IPS-15b (cell line): ENCODE measurements around the gene LZTS3.

Source experiments
- H3K27me3 ChIP-seq: one replicate; pipeline ENCODE4 v1.6.1; 2013; ENCODE audit warnings: low read length; ENCODE audit not compliant: control insufficient read depth, insufficient read depth
- H3K36me3 ChIP-seq: one replicate; pipeline ENCODE4 v1.6.1; 2013; ENCODE audit warnings: low read length; ENCODE audit not compliant: control insufficient read depth, insufficient read depth
- H3K4me1 ChIP-seq: one replicate; pipeline ENCODE4 v1.6.1; 2013; ENCODE audit warnings: mild to moderate bottlenecking, low read length; ENCODE audit not compliant: control insufficient read depth, insufficient read depth
- H3K4me3 ChIP-seq: one replicate; pipeline ENCODE4 v1.5.1; 2013; ENCODE audit warnings: low read depth, low read length
- H3K9ac ChIP-seq: one replicate; pipeline ENCODE4 v1.6.1; 2013; ENCODE audit warnings: low read depth, mild to moderate bottlenecking, low read length
- H3K9me3 ChIP-seq: one replicate; pipeline ENCODE4 v1.6.1; 2013; ENCODE audit warnings: mild to moderate bottlenecking, low read length; ENCODE audit not compliant: control insufficient read depth, insufficient read depth

The LZTS3 gene

DNA sequence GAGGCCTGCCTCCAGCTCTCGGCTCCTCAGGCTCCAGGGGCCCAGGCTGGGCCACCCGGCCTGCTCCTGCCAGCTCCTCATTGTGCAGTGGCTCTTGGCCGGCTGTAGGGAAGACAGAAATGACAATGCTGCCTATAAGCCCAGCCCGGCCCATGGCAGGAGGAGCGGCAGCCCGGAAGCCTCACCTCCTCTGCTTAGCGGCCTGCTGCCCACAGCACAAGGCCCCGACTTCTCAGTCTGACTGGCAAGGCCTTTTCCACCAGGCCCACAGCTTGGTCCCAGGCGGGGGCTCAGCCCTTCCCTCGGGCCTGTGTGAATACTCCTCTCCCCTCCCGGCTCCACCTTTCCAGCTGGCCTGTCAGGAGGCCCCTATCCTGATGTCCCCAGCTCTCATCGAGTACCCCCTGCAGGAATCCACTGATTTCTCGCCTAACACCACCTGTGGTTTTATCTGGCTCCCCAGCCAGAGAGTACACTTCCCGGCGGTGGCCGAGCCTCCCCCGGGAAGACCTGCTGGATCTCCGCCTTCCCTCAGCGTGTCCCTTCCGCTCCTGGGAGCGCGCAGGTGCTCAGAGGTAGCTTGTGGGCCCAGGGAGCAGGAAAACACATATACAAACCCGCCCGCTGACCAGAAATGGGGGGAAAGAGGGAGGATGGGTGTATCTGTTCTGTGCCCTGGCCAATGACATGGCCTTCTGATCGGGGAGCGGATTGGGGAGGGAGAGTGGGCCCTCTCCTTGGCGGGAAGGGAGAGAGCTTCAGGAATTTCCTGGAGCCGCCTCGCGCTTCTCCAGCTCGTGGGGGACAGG lies 30.2 kb upstream of the LZTS3 start:
- Histone ChIP-seq H3K36me3 (peaks cover 15% of the 10 kb centered on the region), H3K4me1 (no peaks in the 10 kb centered on the region), H3K9me3 (no peaks in the 10 kb centered on the region), H3K27me3 (no peaks in the 10 kb centered on the region), H3K4me3 (peak overlapping the region; percentile 94), H3K9ac (peak overlapping the region; percentile 92)

DNA sequence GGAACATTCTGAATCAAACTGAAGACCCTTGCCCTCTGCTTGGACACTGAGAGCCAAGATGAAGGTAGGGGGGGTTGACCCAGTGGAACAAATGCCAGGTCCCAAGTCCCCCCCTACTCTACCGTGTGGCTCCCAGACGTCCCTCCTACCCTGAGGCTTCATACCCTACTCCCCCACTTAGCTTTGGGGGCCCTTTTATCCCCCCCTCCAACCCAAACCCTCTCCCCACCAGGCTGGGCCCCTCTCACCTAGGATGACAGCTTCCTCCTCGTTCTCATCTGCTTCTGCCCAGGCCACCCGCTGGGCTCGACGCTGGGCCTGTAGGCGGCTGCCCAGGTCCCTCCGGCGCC lies 29.6 kb upstream of the LZTS3 start:
- Histone ChIP-seq H3K9ac (no peak overlapping the region), H3K27me3 (no peaks in the 10 kb centered on the region), H3K36me3 (peaks cover 15% of the 10 kb centered on the region), H3K4me3 (peak overlapping the region; percentile 94), H3K9me3 (no peaks in the 10 kb centered on the region), H3K4me1 (no peaks in the 10 kb centered on the region)

DNA sequence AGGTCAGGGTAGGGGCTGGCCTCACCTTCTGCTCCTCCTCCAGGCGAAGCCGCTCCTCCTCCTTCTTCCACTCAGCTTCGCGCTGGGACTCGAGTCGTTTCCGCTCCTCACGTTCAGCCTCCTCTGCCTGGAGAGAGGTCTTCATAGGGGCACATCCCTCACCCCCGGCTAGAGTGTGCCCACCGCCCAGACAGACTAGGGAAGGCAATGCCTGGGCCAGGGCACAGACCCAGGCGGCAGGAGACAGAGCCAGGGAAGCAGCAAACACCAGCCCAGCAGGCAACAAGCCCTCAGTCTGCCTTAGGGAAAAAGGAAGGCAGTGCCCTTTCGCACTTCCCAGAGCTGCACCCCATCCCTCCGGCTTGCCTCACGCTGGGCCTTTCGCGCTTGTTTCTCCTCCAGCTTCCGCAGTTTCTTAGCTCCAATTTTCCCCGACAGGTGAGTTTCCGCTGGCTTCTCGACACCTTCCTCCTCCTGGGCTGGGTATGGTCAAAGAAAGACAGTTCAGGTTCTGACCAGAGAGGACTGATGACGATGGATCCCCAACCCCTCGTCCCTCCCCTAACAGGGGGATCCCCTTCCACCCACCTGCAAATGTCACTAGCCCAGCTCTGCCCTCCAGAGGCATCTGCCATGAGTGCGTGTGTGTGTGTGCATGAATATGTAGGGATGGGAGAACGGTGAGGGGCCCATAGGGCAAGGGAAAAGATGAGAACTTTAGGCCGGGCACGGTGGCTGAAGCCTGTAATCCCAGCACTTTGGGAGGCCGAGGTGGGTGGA lies 26.8 kb upstream of the LZTS3 start:
- H3K4me1 ChIP-seq = no peaks in the 10 kb centered on the region
- no peaks in the 10 kb centered on the region for H3K9me3 ChIP-seq
- peaks cover 27% of the 10 kb centered on the region for H3K36me3 ChIP-seq
- H3K27me3 ChIP-seq = no peaks in the 10 kb centered on the region
- no peak overlapping the region for H3K4me3 ChIP-seq
- H3K9ac ChIP-seq = no peak overlapping the region

DNA sequence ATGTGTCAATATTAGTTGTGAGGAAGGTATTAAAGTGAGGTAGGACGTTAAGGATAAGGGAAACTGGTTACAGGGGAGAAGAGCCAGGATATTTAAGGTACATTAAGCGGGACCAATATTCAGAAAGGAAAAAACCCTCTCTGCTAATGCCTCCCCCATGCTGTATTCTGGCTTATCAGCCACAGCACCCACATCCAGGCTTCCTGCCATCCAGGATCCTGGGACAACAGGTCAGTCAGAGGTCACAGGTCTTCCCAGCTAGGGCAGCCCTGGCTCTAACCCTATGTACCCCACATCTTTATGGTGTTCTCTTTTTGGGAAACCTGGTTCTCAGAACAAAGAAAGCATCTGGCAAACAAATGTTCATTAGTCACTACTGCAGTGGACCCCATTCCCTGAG lies 25.9 kb upstream of the LZTS3 start:
- Histone ChIP-seq H3K9ac (no peak overlapping the region), H3K4me3 (no peak overlapping the region), H3K36me3 (peaks cover 37% of the 10 kb centered on the region), H3K27me3 (no peaks in the 10 kb centered on the region), H3K4me1 (no peaks in the 10 kb centered on the region), H3K9me3 (no peaks in the 10 kb centered on the region)

DNA sequence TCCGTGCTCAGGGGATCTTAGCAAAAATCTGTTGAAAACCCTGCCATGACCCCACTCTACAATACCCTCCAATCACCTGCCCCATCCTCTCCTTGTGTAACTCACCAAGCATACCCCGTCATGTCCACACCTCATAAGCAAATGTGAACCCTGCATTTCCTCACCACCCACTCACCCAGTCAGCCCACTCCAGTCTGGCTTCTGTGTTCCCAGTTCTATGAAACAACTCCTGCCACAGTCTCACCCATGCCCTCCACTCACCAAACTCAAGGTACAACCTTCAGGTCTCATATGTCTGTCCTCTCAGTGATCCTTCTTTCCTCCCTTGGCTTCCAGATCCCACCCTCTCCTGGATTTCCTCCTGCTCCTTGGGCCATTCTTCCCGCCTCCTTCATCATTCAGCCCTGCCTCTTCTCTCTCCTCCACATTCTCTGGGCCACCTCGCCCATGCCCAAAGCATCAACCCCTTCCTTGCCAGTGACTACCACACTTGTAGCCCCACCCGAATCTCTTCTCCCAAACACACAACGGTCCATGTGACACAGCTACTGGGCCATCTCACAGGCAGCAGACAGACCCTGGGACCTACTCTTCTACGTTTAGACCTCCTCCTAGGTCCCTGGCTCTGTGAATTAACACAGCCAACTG lies 22.4 kb upstream of the LZTS3 start:
- Histone ChIP-seq H3K27me3 (no peaks in the 10 kb centered on the region), H3K9me3 (no peaks in the 10 kb centered on the region), H3K9ac (no peak overlapping the region), H3K4me1 (no peaks in the 10 kb centered on the region), H3K4me3 (no peak overlapping the region), H3K36me3 (peaks cover 57% of the 10 kb centered on the region)

DNA sequence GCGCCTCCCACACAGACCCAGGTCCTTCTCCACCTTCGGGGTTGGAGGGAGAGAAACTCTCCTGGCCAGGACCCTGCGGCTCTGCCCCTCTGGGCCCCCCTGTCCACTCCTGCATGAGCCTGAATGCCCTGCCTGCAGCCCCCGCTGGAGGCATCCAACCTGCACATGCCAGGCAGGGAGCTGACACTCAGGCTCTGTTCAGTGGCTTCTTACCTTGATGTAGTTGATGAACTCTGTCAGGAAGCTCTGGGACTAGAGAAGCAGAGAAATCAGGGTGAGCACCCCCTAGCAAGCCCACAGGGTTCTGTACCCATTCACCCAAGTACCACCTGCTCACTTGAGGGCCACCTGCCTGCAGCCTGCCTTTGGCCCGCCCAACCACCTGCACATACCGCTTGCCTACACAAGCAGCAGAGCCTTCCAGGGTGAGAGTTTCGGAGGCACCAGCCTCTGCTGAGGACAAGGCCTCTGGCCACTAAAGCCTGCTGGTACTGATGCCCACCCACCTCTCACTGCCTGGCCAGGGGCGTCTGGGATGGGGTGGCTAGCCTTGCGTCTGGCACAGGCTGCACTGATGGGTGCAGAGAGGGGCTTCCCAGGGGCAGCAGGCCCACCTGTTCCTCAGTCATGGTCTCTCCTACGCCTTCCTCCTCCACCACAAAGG lies 21.4 kb upstream of the LZTS3 start:
- no peaks in the 10 kb centered on the region for H3K4me1 ChIP-seq
- H3K9ac ChIP-seq = no peak overlapping the region
- peaks cover 54% of the 10 kb centered on the region for H3K36me3 ChIP-seq
- H3K27me3 ChIP-seq = no peaks in the 10 kb centered on the region
- no peak overlapping the region for H3K4me3 ChIP-seq
- no peaks in the 10 kb centered on the region for H3K9me3 ChIP-seq

DNA sequence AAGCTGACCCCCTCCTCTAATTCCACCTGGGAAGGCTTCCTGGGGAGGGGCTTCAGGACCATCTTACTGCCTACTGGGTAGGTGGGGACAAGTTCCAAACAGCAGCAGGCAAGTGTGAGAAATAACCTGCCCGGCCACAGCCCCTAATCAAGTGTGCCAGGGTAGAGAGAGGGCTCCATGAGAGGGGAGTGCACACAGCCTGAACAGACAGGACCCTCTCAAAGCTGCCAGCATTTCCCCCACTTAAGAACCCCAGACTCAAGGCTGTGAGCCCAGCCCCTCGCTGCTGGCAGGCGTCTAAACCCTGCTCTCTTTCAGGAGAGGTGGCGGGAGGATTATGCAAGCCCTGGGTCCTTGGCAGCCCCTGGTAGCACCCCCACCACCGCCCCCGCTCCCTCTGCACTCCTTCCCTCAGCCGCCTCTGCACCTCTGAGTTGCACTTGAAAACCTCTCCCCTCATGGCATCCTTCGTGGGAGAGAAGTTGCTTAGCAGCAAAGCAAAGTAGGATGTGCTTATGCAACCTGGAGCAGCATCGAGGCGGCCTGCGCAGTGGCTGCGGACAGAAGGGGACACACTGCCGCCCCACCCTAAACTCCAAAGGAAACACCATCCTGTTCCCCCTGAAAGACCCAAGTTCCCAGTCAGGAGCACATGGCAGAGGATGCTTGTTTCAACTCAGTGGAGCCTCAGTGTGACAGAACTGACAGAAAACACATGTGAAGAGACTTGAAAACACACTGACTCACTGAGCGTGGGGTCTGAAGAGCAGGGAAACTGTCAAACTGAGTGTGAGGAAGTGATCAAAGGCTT lies 20.7 kb upstream of the LZTS3 start:
- peaks cover 48% of the 10 kb centered on the region for H3K36me3 ChIP-seq
- H3K4me3 ChIP-seq = no peak overlapping the region
- H3K9me3 ChIP-seq = no peaks in the 10 kb centered on the region
- peaks cover 2% of the 10 kb centered on the region for H3K4me1 ChIP-seq
- no peaks in the 10 kb centered on the region for H3K27me3 ChIP-seq
- H3K9ac ChIP-seq = no peak overlapping the region

DNA sequence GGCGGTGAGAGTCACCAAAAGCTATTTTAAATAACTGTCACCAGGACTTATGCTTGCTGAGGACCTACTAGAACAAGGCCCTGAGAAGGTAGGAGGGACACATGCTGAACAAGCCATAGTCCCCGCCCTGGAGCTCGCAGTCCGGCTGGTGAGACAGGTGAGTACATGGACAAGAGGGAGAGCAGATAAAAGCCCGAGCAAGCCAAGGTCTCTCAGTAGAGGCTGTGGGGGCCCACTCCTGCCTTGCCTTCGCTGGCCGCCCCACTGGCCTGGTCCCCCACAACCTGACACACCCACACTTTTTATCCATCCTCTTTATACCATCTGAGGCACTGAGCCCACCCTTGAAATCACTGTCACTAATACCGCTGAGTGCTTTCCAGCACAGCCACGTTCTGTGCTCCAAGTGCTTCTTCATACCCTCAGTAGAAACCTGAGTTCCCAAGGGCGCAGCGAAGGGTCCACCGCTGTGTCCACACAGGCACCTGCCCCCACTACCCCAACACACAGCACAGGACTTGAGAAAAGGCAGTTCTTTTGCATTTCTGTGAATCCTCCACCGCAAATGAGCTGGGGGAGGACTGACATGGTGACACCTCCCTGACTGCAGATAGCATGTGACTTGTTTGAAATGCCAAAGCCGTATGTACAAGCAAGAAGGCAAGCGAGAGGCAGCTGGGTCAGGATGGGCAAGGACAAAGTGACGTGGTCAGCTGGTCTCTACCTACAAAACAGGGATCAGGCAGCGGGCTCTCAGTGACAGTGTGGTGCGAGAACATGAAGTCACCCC lies 19.1 kb upstream of the LZTS3 start:
- peaks cover 2% of the 10 kb centered on the region for H3K4me1 ChIP-seq
- no peak overlapping the region for H3K4me3 ChIP-seq
- no peaks in the 10 kb centered on the region for H3K9me3 ChIP-seq
- H3K9ac ChIP-seq = no peak overlapping the region
- peaks cover 45% of the 10 kb centered on the region for H3K36me3 ChIP-seq
- no peaks in the 10 kb centered on the region for H3K27me3 ChIP-seq

DNA sequence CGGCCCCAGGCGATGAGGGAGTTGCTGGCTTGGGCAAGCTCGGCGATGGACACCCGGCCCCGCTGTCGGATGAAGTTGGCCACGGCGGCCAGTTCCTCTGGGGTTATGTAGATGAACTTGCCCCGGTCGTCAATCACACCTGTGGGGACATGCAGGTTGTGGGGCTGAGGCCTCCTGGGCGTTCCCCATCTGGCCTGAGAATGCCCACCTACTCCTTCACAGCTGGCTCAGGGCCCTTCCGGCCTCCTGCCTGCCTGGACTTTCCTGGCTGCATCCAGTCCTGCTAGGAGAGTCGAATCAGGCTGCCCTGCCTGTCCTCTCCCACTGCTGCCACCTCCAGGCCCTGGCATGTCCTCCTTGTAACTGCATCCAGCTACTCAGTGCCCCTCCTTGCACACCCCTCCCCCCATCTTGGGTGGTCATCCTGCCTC lies 17.3 kb upstream of the LZTS3 start:
- peaks cover 38% of the 10 kb centered on the region for H3K36me3 ChIP-seq
- peaks cover 2% of the 10 kb centered on the region for H3K4me1 ChIP-seq
- H3K27me3 ChIP-seq = no peaks in the 10 kb centered on the region
- no peak overlapping the region for H3K4me3 ChIP-seq
- H3K9ac ChIP-seq = no peak overlapping the region
- no peaks in the 10 kb centered on the region for H3K9me3 ChIP-seq

DNA sequence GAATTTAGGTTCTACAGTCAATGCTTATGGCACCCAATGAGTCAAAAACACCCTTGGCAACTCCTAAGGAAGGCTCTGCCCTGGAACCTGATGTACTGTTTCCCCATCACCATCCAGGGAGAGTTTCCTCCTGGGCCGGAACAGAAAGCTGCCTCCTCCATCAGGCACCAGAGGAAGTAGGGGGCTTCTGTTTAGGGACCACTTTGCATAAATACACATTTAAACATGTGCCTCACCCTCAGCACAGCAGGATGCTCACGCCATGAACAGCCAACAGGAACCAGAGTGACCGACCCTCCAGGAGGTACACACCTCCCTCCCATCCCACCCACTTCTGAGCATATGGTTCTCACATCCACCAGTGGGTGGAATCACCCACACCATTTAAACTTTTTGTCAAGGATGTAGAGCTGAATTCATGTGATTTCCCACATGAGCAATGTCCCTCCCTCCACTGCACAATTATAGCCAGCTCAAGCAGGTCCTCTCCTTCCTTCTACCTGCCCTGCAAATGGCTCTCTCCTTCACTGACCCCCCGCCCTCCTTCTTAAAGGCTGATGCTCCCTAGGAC lies 16.3 kb upstream of the LZTS3 start:
- Histone ChIP-seq H3K9me3 (no peaks in the 10 kb centered on the region), H3K4me3 (no peak overlapping the region), H3K9ac (no peak overlapping the region), H3K36me3 (peaks cover 28% of the 10 kb centered on the region), H3K4me1 (peaks cover 2% of the 10 kb centered on the region), H3K27me3 (no peaks in the 10 kb centered on the region)
